Neural progenitor cell (in vitro differentiated cells): ENCODE results near the gene NEO1. TPM values are rescaled to one million over a fixed set of nuclear protein-coding genes. Genes with fewer than 3 reads are reported as not detected.

Experiments used
- DNase-seq: peaks from one replicate; pipeline ENCODE4 v3.0.0-alpha.2; 2016; ENCODE audit warnings: low spot score
- H2AFZ ChIP-seq: fragments of 200-600 bp; sonication (generic); replicated peaks from 2 replicates; pipeline ENCODE4 v1.6.1; 2016; ENCODE audit warnings: antibody characterized with exemption
- H3F3A ChIP-seq: fragments of 200-600 bp; sonication (generic); 2 replicates; pipeline ENCODE4 v1.6.1; 2016; ENCODE audit warnings: antibody characterized with exemption, low read depth
- H3K27ac ChIP-seq: fragments of 200-600 bp; sonication (generic); 2 replicates; pipeline ENCODE4 v1.5.1; 2016; ENCODE audit warnings: mild to moderate bottlenecking
- H3K27me3 ChIP-seq: fragments of 200-600 bp; sonication (generic); 2 replicates; pipeline ENCODE4 v1.6.1; 2016; ENCODE audit warnings: mild to moderate bottlenecking, moderate library complexity
- H3K36me3 ChIP-seq: fragments of 200-600 bp; sonication (generic); 2 replicates; pipeline ENCODE4 v1.5.1; 2016
- H3K4me1 ChIP-seq: fragments of 200-600 bp; sonication (generic); 2 replicates; pipeline ENCODE4 v1.6.1; 2016; ENCODE audit warnings: mixed run types
- H3K4me2 ChIP-seq: fragments of 200-600 bp; sonication (generic); 2 replicates; pipeline ENCODE4 v1.6.1; 2016
- H3K4me3 ChIP-seq: fragments of 200-600 bp; sonication (generic); 2 replicates; pipeline ENCODE4 v1.5.1; 2016
- H3K79me2 ChIP-seq: fragments of 200-600 bp; sonication (generic); 2 replicates; pipeline ENCODE4 v1.6.1; 2016; ENCODE audit warnings: low read depth
- H3K9ac ChIP-seq: fragments of 200-600 bp; sonication (generic); 2 replicates; pipeline ENCODE4 v1.6.1; 2016
- H3K9me3 ChIP-seq: fragments of 200-600 bp; sonication (generic); 2 replicates; pipeline ENCODE4 v1.5.1; 2016; ENCODE audit warnings: low read depth
- H4K20me1 ChIP-seq: fragments of 200-600 bp; sonication (generic); 2 replicates; pipeline ENCODE4 v1.6.1; 2016; ENCODE audit warnings: low read depth
- H3K27ac Mint-ChIP-seq: 3 replicates; pipeline ENCODE4 v1.8.0; 2021; ENCODE audit warnings: mixed read lengths
- H3K27me3 Mint-ChIP-seq: 2 replicates; pipeline ENCODE4 v1.8.0; 2022; ENCODE audit warnings: low read depth, mild to moderate bottlenecking, inconsistent platforms, moderate library complexity, mixed read lengths; ENCODE audit not compliant: insufficient read depth
- H3K36me3 Mint-ChIP-seq: 3 replicates; pipeline ENCODE4 v1.8.0; 2021; ENCODE audit warnings: mixed read lengths
- H3K4me1 Mint-ChIP-seq: 3 replicates; pipeline ENCODE4 v1.8.0; 2021; ENCODE audit warnings: mixed read lengths
- H3K4me3 Mint-ChIP-seq: 3 replicates; pipeline ENCODE4 v1.8.0; 2021; ENCODE audit warnings: mild to moderate bottlenecking, moderate library complexity, mixed read lengths
- H3K9me3 Mint-ChIP-seq: 3 replicates; pipeline ENCODE4 v1.8.0; 2020; ENCODE audit warnings: mixed read lengths
- EZH2 ChIP-seq: fragments of 200-600 bp; sonication (generic); IDR thresholded peaks from 2 replicates; pipeline ENCODE4 v1.6.1; 2017; ENCODE audit warnings: antibody characterized with exemption, mild to moderate bottlenecking, moderate library complexity
- EZH2phosphoT487 ChIP-seq: fragments of 200-600 bp; sonication (generic); IDR thresholded peaks from 2 replicates; pipeline ENCODE4 v1.6.1; 2017; ENCODE audit warnings: antibody characterized with exemption
- total RNA-seq: library from RNA; depleted of rRNA; stranded (reverse); fragments of >200 nt; gene quantifications from 2 replicates; pipeline ENCODE4 v1.2.3, GENCODE V29; 2015; ENCODE audit warnings: low replicate concordance
- TF ChIP-seq, protein P1 (sequence below): fragments of 200-600 bp; sonication (generic); IDR thresholded peaks from 2 replicates; pipeline ENCODE4 v1.5.1; 2017; ENCODE audit warnings: antibody characterized with exemption, mild to moderate bottlenecking

NEO1 gene
- total RNA-seq, 1 donor from 2014 or later = 77.9 TPM

DNA sequence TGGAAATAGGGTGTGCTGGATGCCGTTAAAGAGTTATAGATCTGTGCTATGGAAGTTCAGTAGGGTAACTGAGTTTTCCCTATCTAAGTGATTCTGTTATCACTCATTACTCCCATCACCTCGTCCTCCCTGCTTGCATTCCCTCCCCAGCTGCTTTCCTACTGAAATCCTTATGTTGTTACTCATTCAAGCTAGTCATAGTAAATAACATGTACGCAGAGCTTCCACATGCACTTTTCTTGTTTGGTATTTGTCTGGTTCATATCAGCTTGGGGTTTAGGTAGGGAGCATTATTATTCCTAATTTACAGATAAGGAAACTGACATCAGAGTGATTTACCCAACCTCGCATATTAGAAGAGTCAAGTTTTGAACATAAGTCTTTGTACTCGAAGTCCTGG lies 181.4 kb downstream of the NEO1 start:
- no peaks in the 10 kb centered on the region for H3K79me2 ChIP-seq
- no peaks in the 10 kb centered on the region for H3K36me3 ChIP-seq
- H3K27me3 ChIP-seq = no peaks in the 10 kb centered on the region
- H3K4me1 ChIP-seq = no peaks in the 10 kb centered on the region
- Mint-ChIP-seq H3K4me3 (no peak overlapping the region), H3K27ac (no peak overlapping the region), H3K9me3 (peaks cover 8% of the 10 kb centered on the region), H3K4me1 (no peaks in the 10 kb centered on the region), H3K27me3 (no peaks in the 10 kb centered on the region), H3K36me3 (peaks cover 14% of the 10 kb centered on the region)
- DNase-seq = no peak
- no peak overlapping the region for H2AFZ ChIP-seq
- peaks cover 6% of the 10 kb centered on the region for H4K20me1 ChIP-seq
- no peak overlapping the region for H3K4me3 ChIP-seq
- TF ChIP-seq EZH2 (no peak), EZH2phosphoT487 (no peak)
- TF ChIP-seq, protein P1, sequence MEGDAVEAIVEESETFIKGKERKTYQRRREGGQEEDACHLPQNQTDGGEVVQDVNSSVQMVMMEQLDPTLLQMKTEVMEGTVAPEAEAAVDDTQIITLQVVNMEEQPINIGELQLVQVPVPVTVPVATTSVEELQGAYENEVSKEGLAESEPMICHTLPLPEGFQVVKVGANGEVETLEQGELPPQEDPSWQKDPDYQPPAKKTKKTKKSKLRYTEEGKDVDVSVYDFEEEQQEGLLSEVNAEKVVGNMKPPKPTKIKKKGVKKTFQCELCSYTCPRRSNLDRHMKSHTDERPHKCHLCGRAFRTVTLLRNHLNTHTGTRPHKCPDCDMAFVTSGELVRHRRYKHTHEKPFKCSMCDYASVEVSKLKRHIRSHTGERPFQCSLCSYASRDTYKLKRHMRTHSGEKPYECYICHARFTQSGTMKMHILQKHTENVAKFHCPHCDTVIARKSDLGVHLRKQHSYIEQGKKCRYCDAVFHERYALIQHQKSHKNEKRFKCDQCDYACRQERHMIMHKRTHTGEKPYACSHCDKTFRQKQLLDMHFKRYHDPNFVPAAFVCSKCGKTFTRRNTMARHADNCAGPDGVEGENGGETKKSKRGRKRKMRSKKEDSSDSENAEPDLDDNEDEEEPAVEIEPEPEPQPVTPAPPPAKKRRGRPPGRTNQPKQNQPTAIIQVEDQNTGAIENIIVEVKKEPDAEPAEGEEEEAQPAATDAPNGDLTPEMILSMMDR = no peak
- no peak overlapping the region for H3K27ac ChIP-seq
- no peaks in the 10 kb centered on the region for H3F3A ChIP-seq
- peaks cover 3% of the 10 kb centered on the region for H3K9me3 ChIP-seq
- no peak overlapping the region for H3K4me2 ChIP-seq
- H3K9ac ChIP-seq = no peak overlapping the region

DNA sequence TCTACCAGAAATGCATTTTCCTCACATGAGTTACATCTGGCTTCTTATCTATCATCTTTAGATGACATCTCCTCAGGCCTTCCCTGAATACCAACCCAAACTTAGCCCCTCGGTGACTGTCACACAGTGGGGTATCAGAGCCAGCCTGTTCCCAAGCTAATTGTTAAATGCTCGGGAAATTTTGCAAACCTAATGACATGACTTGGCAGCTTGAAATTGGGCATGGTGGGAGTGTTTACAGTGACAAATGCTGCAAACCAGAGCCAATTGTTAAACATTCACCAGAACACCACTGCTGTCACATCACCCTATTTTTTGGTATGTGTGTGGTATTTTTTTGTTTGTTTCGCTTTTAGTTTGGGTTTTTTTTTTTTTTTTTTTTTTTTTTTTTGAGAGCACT lies 185.6 kb downstream of the NEO1 start:
- no peaks in the 10 kb centered on the region for H3K36me3 ChIP-seq
- Mint-ChIP-seq H3K4me3 (no peak overlapping the region), H3K27me3 (no peaks in the 10 kb centered on the region), H3K36me3 (peaks cover 2% of the 10 kb centered on the region), H3K4me1 (no peaks in the 10 kb centered on the region), H3K9me3 (no peaks in the 10 kb centered on the region), H3K27ac (no peak overlapping the region)
- H4K20me1 ChIP-seq = peaks cover 11% of the 10 kb centered on the region
- no peak overlapping the region for H3K4me2 ChIP-seq
- no peak overlapping the region for H3K4me3 ChIP-seq
- no peak overlapping the region for H3K9ac ChIP-seq
- H3F3A ChIP-seq = peaks cover 12% of the 10 kb centered on the region
- DNase-seq = no peak
- H3K27ac ChIP-seq = no peak overlapping the region
- H3K9me3 ChIP-seq = no peaks in the 10 kb centered on the region
- TF ChIP-seq EZH2phosphoT487 (no peak), EZH2 (no peak)
- TF ChIP-seq, protein P1 = no peak
- H2AFZ ChIP-seq = no peak overlapping the region
- H3K4me1 ChIP-seq = no peaks in the 10 kb centered on the region
- H3K27me3 ChIP-seq = no peaks in the 10 kb centered on the region
- H3K79me2 ChIP-seq = no peaks in the 10 kb centered on the region

GRCh38 chr15:73239564-73240215 lies 187.4 kb downstream of the NEO1 start:
- no peaks in the 10 kb centered on the region for H3K79me2 ChIP-seq
- DNase-seq = peak; percentile 22
- H3K9me3 Mint-ChIP-seq = no peaks in the 10 kb centered on the region
- H2AFZ ChIP-seq = no peak overlapping the region
- peaks cover 4% of the 10 kb centered on the region for H3K36me3 Mint-ChIP-seq
- H3F3A ChIP-seq = peaks cover 12% of the 10 kb centered on the region
- H3K36me3 ChIP-seq = no peaks in the 10 kb centered on the region
- no peaks in the 10 kb centered on the region for H3K27me3 Mint-ChIP-seq
- H4K20me1 ChIP-seq = peaks cover 11% of the 10 kb centered on the region
- H3K4me1 Mint-ChIP-seq = no peaks in the 10 kb centered on the region
- no peak overlapping the region for H3K27ac ChIP-seq
- no peaks in the 10 kb centered on the region for H3K27me3 ChIP-seq
- no peaks in the 10 kb centered on the region for H3K9me3 ChIP-seq
- H3K4me3 ChIP-seq = no peak overlapping the region
- no peak overlapping the region for H3K4me3 Mint-ChIP-seq
- H3K4me2 ChIP-seq = no peak overlapping the region
- TF ChIP-seq, protein P1 = peak; percentile 31
- TF ChIP-seq EZH2phosphoT487 (no peak), EZH2 (no peak)
- no peaks in the 10 kb centered on the region for H3K4me1 ChIP-seq
- no peak overlapping the region for H3K9ac ChIP-seq
- no peak overlapping the region for H3K27ac Mint-ChIP-seq
